Cardiac muscle cell (in vitro differentiated cells and primary cell): ENCODE measurements around the gene KIAA1671. TPM values are rescaled to one million over a fixed set of nuclear protein-coding genes. Genes with fewer than 3 reads are reported as not detected.
"Not testable (repeated sequence)": the region's sequence is repeated elsewhere in the genome, so short reads cannot be mapped to it uniquely, and the experiment has no call there.

Source experiments
- DNase-seq, 2 donors: peaks; one replicate each; pipeline versions ENCODE4 v3.0.0 to v3.0.0-alpha.2; 2010 to 2017; ENCODE audit warnings: low read depth in 1 of 2, low spot score in 1 of 2
- H3K27ac ChIP-seq: fragments of 200-600 bp; sonication (generic); 2 replicates; pipeline ENCODE4 v1.5.1; 2016
- H3K27me3 ChIP-seq: fragments of 200-600 bp; sonication (generic); 2 replicates; pipeline ENCODE4 v1.6.0; 2016; ENCODE audit warnings: control low read depth
- H3K36me3 ChIP-seq: fragments of 200-600 bp; sonication (generic); 2 replicates; pipeline ENCODE4 v1.5.1; 2016; ENCODE audit warnings: control low read depth
- H3K4me1 ChIP-seq: fragments of 200-600 bp; sonication (generic); 2 replicates; pipeline ENCODE4 v1.8.1; 2017; ENCODE audit warnings: low read depth, mild to moderate bottlenecking, mixed run types
- H3K4me3 ChIP-seq: fragments of 200-600 bp; sonication (generic); 2 replicates; pipeline ENCODE4 v1.5.1; 2016; ENCODE audit warnings: mild to moderate bottlenecking
- H3K9me3 ChIP-seq: fragments of 200-600 bp; sonication (generic); 2 replicates; pipeline ENCODE4 v1.5.1; 2017; ENCODE audit warnings: low read depth, mild to moderate bottlenecking, control low read depth
- CTCF ChIP-seq: IDR thresholded peaks from 2 replicates; pipeline ENCODE4 v1.5.1; 2012; ENCODE audit warnings: low read depth, mild to moderate bottlenecking, low read length
- polyA plus RNA-seq: library from polyadenylated mRNA; unstranded; fragments of >200 nt; fragmentation: Nextera tagmentation; extraction: Ambion mirVana; gene quantifications from 2 replicates; pipeline ENCODE4 v1.2.1, GENCODE V29; 2016
- total RNA-seq: library from RNA; depleted of rRNA; stranded (reverse); fragments of >200 nt; gene quantifications from 2 replicates; pipeline ENCODE4 v1.2.3, GENCODE V29; 2016

The KIAA1671 gene
- total and polyA plus RNA-seq, 2 experiments from 2014 or later, result 10.9 to 37.3 TPM

DNA sequence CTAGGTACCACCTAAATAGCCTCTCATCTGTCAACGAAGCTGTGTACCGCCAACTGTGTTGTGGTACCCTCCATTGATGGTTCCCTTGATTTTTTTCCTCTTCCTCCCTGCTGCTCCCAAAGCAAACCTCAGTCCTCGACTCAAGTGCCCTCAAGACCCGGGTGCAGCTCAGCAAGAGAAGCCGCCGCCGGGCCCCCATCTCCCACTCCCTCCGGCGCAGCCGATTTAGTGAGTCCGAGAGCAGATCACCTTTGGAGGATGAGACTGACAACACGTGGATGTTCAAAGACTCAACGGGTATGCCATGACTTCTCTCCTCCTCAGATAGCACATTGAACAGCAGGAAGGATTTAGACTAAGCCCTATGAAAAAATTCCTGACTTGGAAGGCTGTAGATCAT, 224.7 kb downstream of the KIAA1671 start:
- Histone ChIP-seq H3K27ac (no peak overlapping the region), H3K4me1 (no peaks in the 10 kb centered on the region), H3K9me3 (no peaks in the 10 kb centered on the region), H3K4me3 (no peak overlapping the region), H3K36me3 (peaks cover 29% of the 10 kb centered on the region), H3K27me3 (no peaks in the 10 kb centered on the region)
- DNase-seq, result no peak
- TF ChIP-seq CTCF, result no peak

- TF ChIP-seq CTCF, result no peak
- no peak for DNase-seq
- Histone ChIP-seq H3K27me3 (no peaks in the 10 kb centered on the region), H3K36me3 (peaks cover 29% of the 10 kb centered on the region), H3K9me3 (no peaks in the 10 kb centered on the region), H3K4me3 (no peak overlapping the region), H3K4me1 (no peaks in the 10 kb centered on the region), H3K27ac (no peak overlapping the region)
Measured at GRCh38 chr22:25177895-25178294, 225.4 kb downstream of the KIAA1671 start.

DNA sequence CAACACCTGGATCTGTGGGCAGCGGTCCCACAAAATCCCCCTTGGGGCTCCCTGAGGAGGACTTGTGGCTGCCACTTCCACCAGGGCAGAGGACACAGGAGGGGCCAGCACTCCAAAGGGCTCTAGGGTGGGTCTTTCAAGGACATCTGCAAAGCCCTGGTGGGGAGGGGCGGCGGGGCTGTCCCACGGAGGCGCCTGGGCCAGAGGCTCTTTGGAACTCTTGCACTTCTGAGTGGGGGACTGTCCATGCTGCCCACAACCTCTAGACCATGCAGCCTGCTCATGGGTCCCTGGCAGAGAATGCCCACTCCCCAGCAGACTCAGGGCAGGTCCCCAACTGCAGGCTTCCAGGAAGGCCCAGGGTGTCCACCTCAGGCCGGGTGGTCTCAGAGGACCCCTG, 225.8 kb downstream of the KIAA1671 start:
- H3K4me3 ChIP-seq, H3K27ac ChIP-seq, H3K9me3 ChIP-seq, H3K27me3 ChIP-seq, DNase-seq, H3K4me1 ChIP-seq: not testable (repeated sequence)
- peaks cover 29% of the 10 kb centered on the region for H3K36me3 ChIP-seq

DNA sequence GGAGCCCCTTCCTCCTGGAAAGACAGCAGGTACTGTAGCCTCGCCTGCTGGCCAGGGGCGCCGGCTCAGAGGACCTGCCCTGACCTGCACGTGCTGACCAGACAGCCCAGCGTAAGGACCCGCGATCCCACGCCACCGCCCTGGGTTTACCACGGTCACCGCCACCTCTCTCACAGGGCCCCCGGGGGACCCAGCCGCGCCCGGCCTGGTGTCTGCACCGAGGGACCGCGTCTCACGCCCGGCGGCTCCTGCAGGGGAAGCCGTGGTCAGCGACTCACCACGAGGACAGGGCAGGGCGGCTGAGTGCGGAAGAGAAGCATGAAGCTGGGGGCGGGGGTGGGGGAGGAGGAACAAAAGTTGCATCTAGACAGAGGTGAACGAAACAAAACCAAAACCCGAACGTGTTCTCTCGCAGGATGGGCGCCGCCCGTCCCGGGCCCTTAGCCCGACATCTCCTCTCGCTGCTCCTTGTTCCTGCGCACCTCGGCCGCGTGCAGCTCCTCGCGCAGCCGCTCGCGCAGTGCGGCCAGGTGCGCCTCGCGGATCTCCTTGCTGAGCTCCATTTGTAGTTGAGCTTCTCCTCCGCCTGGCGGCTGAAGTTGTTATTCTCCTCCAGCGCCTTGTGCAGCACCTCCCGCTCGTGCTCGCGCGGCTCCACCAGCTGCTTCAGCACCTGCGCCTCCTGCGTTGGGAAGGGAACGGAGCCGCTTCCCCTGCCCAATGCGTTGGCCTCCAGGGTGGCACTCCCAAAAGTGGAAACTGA, 226.5 kb downstream of the KIAA1671 start:
- not testable (repeated sequence) for H3K27ac ChIP-seq, DNase-seq, H3K9me3 ChIP-seq, H3K27me3 ChIP-seq, H3K4me3 ChIP-seq, H3K4me1 ChIP-seq
- peaks cover 28% of the 10 kb centered on the region for H3K36me3 ChIP-seq

- DNase-seq, result peak in 1 of 2 donors; percentile 13
- no peak for TF ChIP-seq CTCF
Measured at GRCh38 chr22:25182131-25183110, 229.9 kb downstream of the KIAA1671 start.

GRCh38 chr22:25183949-25184619, 231.6 kb downstream of the KIAA1671 start:
- Histone ChIP-seq H3K27me3 (no peaks in the 10 kb centered on the region), H3K4me3 (no peak overlapping the region), H3K4me1 (no peaks in the 10 kb centered on the region), H3K27ac (no peak overlapping the region), H3K9me3 (no peaks in the 10 kb centered on the region), H3K36me3 (peaks cover 15% of the 10 kb centered on the region)
- DNase-seq, result no peak
- no peak for TF ChIP-seq CTCF

More at GRCh38 chr22:25182131-25183110, 229.9 kb downstream of the KIAA1671 start:
- Histone ChIP-seq H3K4me1 (no peaks in the 10 kb centered on the region), H3K27me3 (no peaks in the 10 kb centered on the region), H3K4me3 (no peak overlapping the region), H3K9me3 (no peaks in the 10 kb centered on the region), H3K27ac (no peak overlapping the region), H3K36me3 (peaks cover 15% of the 10 kb centered on the region)
